GM12878 (cell line): ENCODE measurements around the gene ACSM5. TPM values are rescaled to one million over a fixed set of nuclear protein-coding genes. Genes with fewer than 3 reads are reported as not detected.

Experiments
- ATAC-seq: fragments of 200-7000 bp; cut with Tn5 transposase; 3 replicates; pipeline ENCODE4 v1.9.1; 2020; ENCODE audit warnings: mild to moderate bottlenecking, moderate library complexity
- BruUV-seq: library from RNA; stranded (reverse); fragments of 400-500 nt; replicated peaks from 2 replicates; lab custom pipeline; 2021; lab: Mats Ljungman, UMichigan
- CTCF ChIA-PET: fragments of 300-600 bp; sonication (Branson Sonifier 250); formaldehyde crosslinking; extraction: SDS; loops from one replicate; lab custom pipeline; 2021; ENCODE audit warnings: inconsistent platforms; lab: Yijun Ruan, JAX
- POLR2A ChIA-PET: fragments of 350-600 bp; formaldehyde crosslinking; extraction: SDS; loops from one replicate; lab custom pipeline; 2021; ENCODE audit warnings: inconsistent platforms; lab: Charles Lee
- RAD21 ChIA-PET: fragments of 300-600 bp; sonication (Branson Sonifier 250); formaldehyde crosslinking; loops from one replicate; lab custom pipeline; 2023; ENCODE audit warnings: antibody characterized with exemption; ENCODE audit not compliant: unreplicated experiment; lab: Charles Lee
- SMC1A ChIA-PET: fragments of 300-600 bp; sonication (Branson Sonifier 250); formaldehyde crosslinking; loops from one replicate; lab custom pipeline; 2023; ENCODE audit not compliant: unreplicated experiment, uncharacterized antibody; lab: Charles Lee
- DNase-seq: peaks from one replicate; pipeline ENCODE4 v3.0.0-alpha.2; 2011; ENCODE audit warnings: low read depth, low spot score
- FAIRE-seq: peaks from 3 replicates; lab custom pipeline; 2011; peaks lifted over from hg19 to GRCh38; lab: Jason Lieb, UNC
- H2AFZ ChIP-seq: 2 replicates; pipeline ENCODE4 v1.6.0; 2011; ENCODE audit warnings: low read depth, low read length, control low read depth; ENCODE audit not compliant: control insufficient read depth
- H3K27ac ChIP-seq: 2 replicates; pipeline ENCODE4 v1.5.1; 2011; ENCODE audit warnings: control low read depth; ENCODE audit not compliant: control insufficient read depth, insufficient read depth
- H3K27me3 ChIP-seq, 2 experiments: replicated peaks in 1 of 2; 2 replicates each; pipeline versions ENCODE4 v1.6.0 to v1.6.1; 2011; ENCODE audit warnings: low read length in 1 of 2; ENCODE audit not compliant: control insufficient read depth in 2 of 2, insufficient read depth in 2 of 2
- H3K36me3 ChIP-seq, 2 experiments: 2 replicates each; pipeline ENCODE4 v1.5.1; 2011; ENCODE audit warnings: low read length in 1 of 2; ENCODE audit not compliant: control insufficient read depth in 2 of 2, insufficient read depth in 2 of 2
- H3K4me1 ChIP-seq: 2 replicates; pipeline ENCODE4 v1.6.1; 2011; ENCODE audit warnings: mild to moderate bottlenecking, low read length, moderate library complexity, mixed read lengths; ENCODE audit not compliant: control insufficient read depth, insufficient read depth
- H3K4me2 ChIP-seq: 2 replicates; pipeline ENCODE4 v1.6.0; 2011; ENCODE audit warnings: control low read depth; ENCODE audit not compliant: control insufficient read depth, insufficient read depth
- H3K4me3 ChIP-seq: fragments of 200-600 bp; sonication (generic); 2 replicates; pipeline ENCODE4 v1.5.1; 2016
- H3K79me2 ChIP-seq: 2 replicates; pipeline ENCODE4 v1.6.0; 2011; ENCODE audit warnings: low read length; ENCODE audit not compliant: control insufficient read depth, insufficient read depth
- H3K9ac ChIP-seq: 2 replicates; pipeline ENCODE4 v1.8.0; 2011; ENCODE audit warnings: low read length, control low read depth, mixed read lengths; ENCODE audit not compliant: control insufficient read depth, insufficient read depth
- H3K9me3 ChIP-seq: replicated peaks from 3 replicates; pipeline ENCODE4 v1.5.1; 2011; ENCODE audit warnings: mild to moderate bottlenecking, low read length; ENCODE audit not compliant: control insufficient read depth, insufficient read depth
- H4K20me1 ChIP-seq: 2 replicates; pipeline ENCODE4 v1.6.0; 2011; ENCODE audit not compliant: control insufficient read depth, insufficient read depth
- CEBPB ChIP-seq, 2 experiments: fragments of 150-350 bp in 1 of 2; IDR thresholded peaks; 2 replicates each; pipeline ENCODE4 v1.6.1; 2012 to 2014; ENCODE audit warnings: low read depth in 2 of 2, low read length in 2 of 2, borderline replicate concordance in 1 of 2, inconsistent platforms in 1 of 2
- GATAD2B ChIP-seq: fragments of 450-650 bp; conservative IDR thresholded peaks from 2 replicates; pipeline ENCODE4 v1.6.1; 2017; ENCODE audit warnings: low read depth, mild to moderate bottlenecking, moderate library complexity
- IKZF1 ChIP-seq: fragments of 450-650 bp; conservative IDR thresholded peaks from 2 replicates; pipeline ENCODE4 v1.6.1; 2017; ENCODE audit warnings: antibody characterized with exemption, mild to moderate bottlenecking
- JUND ChIP-seq: IDR thresholded peaks from 2 replicates; pipeline ENCODE4 v1.6.1; 2012; ENCODE audit warnings: low read depth, mild to moderate bottlenecking, low read length, improper control_type of control experiment, moderate library complexity
- MLLT1 ChIP-seq: fragments of 450-650 bp; IDR thresholded peaks from 2 replicates; pipeline ENCODE4 v1.6.1; 2016; ENCODE audit warnings: mild to moderate bottlenecking
- MXI1 ChIP-seq: fragments of 150-350 bp; IDR thresholded peaks from 2 replicates; pipeline ENCODE4 v1.6.1; 2011; ENCODE audit warnings: low read depth, mild to moderate bottlenecking, inconsistent platforms, low read length, improper control_type of control experiment
- NR2C2 ChIP-seq: IDR thresholded peaks from 2 replicates; pipeline ENCODE4 v1.6.1; 2011; ENCODE audit warnings: borderline replicate concordance, low read depth; ENCODE audit not compliant: control insufficient read depth, insufficient read length
- SMC3 ChIP-seq: IDR thresholded peaks from 2 replicates; pipeline ENCODE4 v1.6.1; 2011; ENCODE audit warnings: low read length, improper control_type of control experiment, borderline replicate concordance
- SPI1 ChIP-seq: IDR thresholded peaks from 2 replicates; pipeline ENCODE4 v1.6.1; 2011; ENCODE audit warnings: low read depth, mild to moderate bottlenecking, low read length, moderate library complexity, borderline replicate concordance; ENCODE audit not compliant: insufficient read depth
- TCF3 ChIP-seq: IDR thresholded peaks from 2 replicates; pipeline ENCODE4 v1.6.1; 2012; ENCODE audit warnings: low read depth, mild to moderate bottlenecking, low read length, borderline replicate concordance; ENCODE audit not compliant: insufficient read depth
- ZZZ3 ChIP-seq: IDR thresholded peaks from 2 replicates; pipeline ENCODE4 v1.6.1; 2011; ENCODE audit warnings: low read depth; ENCODE audit not compliant: control insufficient read depth, insufficient read length
- WGBS: methylation state at CpG from one replicate; pipeline ENCODE4 v1.1.6; 2016; ENCODE audit warnings: low lambda C conversion rate; ENCODE audit not compliant: insufficient replicate concordance, insufficient coverage; ENCODE audit errors: missing lambda C conversion rate; 5-methylcytosine and 5-hydroxymethylcytosine counted together
- in situ Hi-C: fragments of 300-500 bp; cut with MboI; formaldehyde crosslinking; loops from 9 replicates; pipeline ENCODE4 v1.14.3; 2018; ENCODE audit warnings: mixed read lengths
- intact Hi-C: fragments of 100-400 bp; cut with micrococcal nuclease; formaldehyde crosslinking; loops from one replicate; pipeline ENCODE4 v1.14.2; 2022; ENCODE audit not compliant: unreplicated experiment
- polyA plus RNA-seq, 11 experiments: library from polyadenylated mRNA; depleted of rRNA in 4 of 11; unstranded in 6 of 11; stranded (reverse) in 5 of 11; fragments of >200 nt; fragmentation: Nextera tagmentation in 4 of 11; fragmentation: Illumina TruSeq in 1 of 11; extraction: Ambion mirVana in 4 of 11; extraction: Trizol in 1 of 11; gene quantifications; 1 replicate in 1 of 11; 2 replicates in 10 of 11; pipeline versions ENCODE4 v1.2.1 to v1.2.3, GENCODE V29; 2011 to 2016; ENCODE audit warnings: inconsistent platforms in 2 of 11, missing spikeins in 2 of 11, low read depth in 1 of 11
- total RNA-seq, 4 experiments: library from RNA; depleted of rRNA in 3 of 4; stranded (reverse); fragments of >200 nt in 3 of 4; fragmentation: Illumina TruSeq in 1 of 4; extraction: Trizol in 1 of 4; gene quantifications; 2 replicates each; pipeline versions ENCODE4 v1.2.1 to v1.2.3, GENCODE V29; 2013 to 2021

Gene ACSM5
- total and polyA plus RNA-seq, 10 of the 15 experiments (the other 5 are each of a cell fraction or from before 2014, with no cell fraction given): 0.07 to 0.54 (median 0.26) TPM; not detected in 3

DNA sequence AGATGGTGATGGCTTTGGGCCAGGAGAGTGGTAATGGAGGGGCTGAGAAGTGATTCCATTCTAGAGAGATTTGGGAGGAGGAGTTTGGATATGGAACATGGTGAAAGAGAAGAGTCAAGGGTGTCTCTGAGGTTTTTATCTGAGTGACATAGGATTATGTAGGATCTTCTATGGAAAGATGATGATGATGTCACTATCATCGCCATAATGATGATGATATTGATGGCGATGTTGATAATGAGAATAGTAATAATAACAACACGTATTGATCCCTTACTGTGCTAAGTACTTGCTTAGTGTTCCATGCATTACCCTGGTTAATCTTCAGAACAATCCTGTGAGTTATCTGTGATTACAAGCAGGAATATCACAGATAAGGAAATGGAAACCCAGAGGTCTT, 21.4 kb upstream of the ACSM5 start:
- DNase-seq: no peak
- H3K9me3 ChIP-seq: no peaks in the 10 kb centered on the region
- no peak overlapping the region for H3K27ac ChIP-seq
- SMC1A ChIA-PET: interaction anchor here (1.4 kb wide), 1 partner anchor 481 kb away, joined by 4 read pairs; no protein-coding TSS in a partner anchor
- H3K27me3 ChIP-seq: no peaks in the 10 kb centered on the region
- in situ Hi-C loops (no loop called here), intact Hi-C loops (loop anchor here (10.0 kb wide), 1 partner anchor 317 kb away; no protein-coding TSS in a partner anchor)
- 43% methylated on average over 3 of the region's 3 CpGs for WGBS
- TF ChIP-seq IKZF1 (no peak), CEBPB (IDR thresholded peaks at IDR 0.05; ENCODE audit: borderline replicate concordance in 1 of 2, low read depth in 2 of 2, low read length in 2 of 2) (no peak), NR2C2 (no peak), SMC3 (no peak), GATAD2B (no peak), MXI1 (no peak), JUND (no peak), SPI1 (no peak), MLLT1 (no peak), ZZZ3 (no peak), TCF3 (no peak)
- no peaks in the 10 kb centered on the region for H3K79me2 ChIP-seq
- CTCF ChIA-PET: interaction anchor here (0.5 to 6.4 kb wide), 4 partner anchors 26 to 480 kb away, joined by 3 to 137 read pairs (median 30); no protein-coding TSS in a partner anchor
- H3K4me3 ChIP-seq: no peak overlapping the region
- H2AFZ ChIP-seq: no peak overlapping the region
- no peak overlapping the region for H3K9ac ChIP-seq
- RAD21 ChIA-PET: interaction anchor here (5.7 kb wide), 1 partner anchor 479 kb away, joined by 58 read pairs; no protein-coding TSS in a partner anchor
- no peak for FAIRE-seq
- BruUV-seq: no TSS peak
- no peaks in the 10 kb centered on the region for H3K36me3 ChIP-seq
- H4K20me1 ChIP-seq: no peaks in the 10 kb centered on the region
- no peak for ATAC-seq
- POLR2A ChIA-PET: no interaction called here
- no peaks in the 10 kb centered on the region for H3K4me1 ChIP-seq
- H3K4me2 ChIP-seq: no peak overlapping the region
